A549 (cell line): Measurements from ENCODE around the gene MRPL30. TPM values are rescaled to one million over a fixed set of nuclear protein-coding genes. Genes with fewer than 3 reads are reported as not detected.

Experiments used
- ATAC-seq, 2 experiments: fragments of 200-7000 bp in 1 of 2; fragments of >200 bp in 1 of 2; cut with Nextera tagmentation in 1 of 2; cut with Tn5 transposase in 1 of 2; 3 replicates each; pipeline versions ENCODE4 v1.8.0 to v1.9.1; 2018 to 2020; ENCODE audit warnings: mild to moderate bottlenecking in 1 of 2, moderate library complexity in 1 of 2
- CTCF ChIA-PET: fragments of 300-600 bp; sonication (Branson Sonifier 250); formaldehyde crosslinking; extraction: SDS; loops from one replicate; lab custom pipeline; 2021; ENCODE audit warnings: antibody characterized with exemption, inconsistent platforms; lab: Yijun Ruan, JAX
- POLR2A ChIA-PET: fragments of 350-600 bp; formaldehyde crosslinking; extraction: SDS; loops from one replicate; lab custom pipeline; 2021; ENCODE audit warnings: antibody characterized with exemption, inconsistent platforms; lab: Yijun Ruan, JAX
- DNase-seq, 2 experiments: peaks; one replicate each; pipeline versions ENCODE4 v3.0.0 to v3.0.0-alpha.2; 2011 to 2016; ENCODE audit warnings: low read depth in 1 of 2, low spot score in 1 of 2
- FAIRE-seq: peaks from 2 replicates; lab custom pipeline; 2011; peaks lifted over from hg19 to GRCh38; lab: Jason Lieb, UNC
- H3K27ac ChIP-seq, 2 experiments: fragments of >200 bp; sonication (Bioruptor Twin); formaldehyde crosslinking; 3 replicates each; pipeline ENCODE4 v1.5.1; 2016 to 2017
- H3K4me1 ChIP-seq: fragments of >200 bp; sonication (Bioruptor Twin); formaldehyde crosslinking; 3 replicates; pipeline ENCODE4 v1.6.1; 2016
- H3K4me2 ChIP-seq: fragments of >200 bp; sonication (Bioruptor Twin); formaldehyde crosslinking; 3 replicates; pipeline ENCODE4 v1.6.1; 2016
- H3K4me3 ChIP-seq: fragments of >200 bp; sonication (Bioruptor Twin); formaldehyde crosslinking; 3 replicates; pipeline ENCODE4 v1.5.1; 2016
- H3K9me3 ChIP-seq: fragments of >200 bp; sonication (Bioruptor Twin); formaldehyde crosslinking; 3 replicates; pipeline ENCODE4 v1.6.1; 2016
- ATOH8 ChIP-seq: fragments of 250-450 bp; sonication (Bioruptor Pico); IDR thresholded peaks from 2 replicates; pipeline ENCODE4 v1.5.0; 2020; ENCODE audit warnings: low read depth, mild to moderate bottlenecking, moderate library complexity
- BHLHE40 ChIP-seq: IDR thresholded peaks from 2 replicates; pipeline ENCODE4 v1.6.1; 2012; ENCODE audit warnings: low read depth, low read length, inconsistent platforms
- E2F6 ChIP-seq: IDR thresholded peaks from 2 replicates; pipeline ENCODE4 v1.6.1; 2012; ENCODE audit warnings: low read depth, borderline replicate concordance
- EHMT2 ChIP-seq: fragments of 200-600 bp; sonication (generic); IDR thresholded peaks from 2 replicates; pipeline ENCODE4 v1.6.1; 2016; ENCODE audit warnings: antibody characterized with exemption, low read depth, mild to moderate bottlenecking, moderate library complexity
- FOSL2 ChIP-seq, 2 experiments: fragments of 450-650 bp in 1 of 2; fragments of >200 bp in 1 of 2; sonication (Bioruptor Twin) in 1 of 2; formaldehyde crosslinking; IDR thresholded peaks; 2 replicates each; pipeline versions ENCODE4 v1.5.0 to v1.6.1; 2016 to 2020; ENCODE audit warnings: mild to moderate bottlenecking in 1 of 2, moderate library complexity in 1 of 2
- FOXS1 ChIP-seq: fragments of 250-450 bp; sonication (Bioruptor Pico); IDR thresholded peaks from 2 replicates; pipeline ENCODE4 v1.5.0; 2020; ENCODE audit warnings: mild to moderate bottlenecking, moderate library complexity
- HEYL ChIP-seq: fragments of 250-450 bp; sonication (Bioruptor Pico); IDR thresholded peaks from 2 replicates; pipeline ENCODE4 v1.8.0; 2021; ENCODE audit warnings: mild to moderate bottlenecking, moderate library complexity
- JUNB ChIP-seq: fragments of >200 bp; sonication (Bioruptor Twin); formaldehyde crosslinking; IDR thresholded peaks from 2 replicates; pipeline ENCODE4 v1.6.1; 2016
- MAX ChIP-seq: IDR thresholded peaks from 2 replicates; pipeline ENCODE4 v1.6.1; 2012
- MAZ ChIP-seq: fragments of 150-350 bp; IDR thresholded peaks from 2 replicates; pipeline ENCODE4 v1.6.1; 2014; ENCODE audit warnings: antibody characterized with exemption, low read depth, low read length, borderline replicate concordance
- MYC ChIP-seq: IDR thresholded peaks from 2 replicates; pipeline ENCODE4 v1.6.1; 2012; ENCODE audit warnings: mild to moderate bottlenecking, inconsistent platforms, low read length, improper control_type of control experiment, borderline replicate concordance
- POLR2AphosphoS2 ChIP-seq: conservative IDR thresholded peaks from 2 replicates; pipeline ENCODE4 v1.6.1; 2012; ENCODE audit warnings: low read length, improper control_type of control experiment, inconsistent platforms
- REST ChIP-seq: fragments of 200-600 bp; sonication (generic); IDR thresholded peaks from 2 replicates; pipeline ENCODE4 v1.6.1; 2016; ENCODE audit warnings: antibody characterized with exemption, mild to moderate bottlenecking, moderate library complexity
- RNF2 ChIP-seq: fragments of 200-600 bp; sonication (generic); IDR thresholded peaks from 2 replicates; pipeline ENCODE4 v1.6.1; 2016; ENCODE audit warnings: low read depth, mild to moderate bottlenecking, antibody characterized with exemption, moderate library complexity, borderline replicate concordance
- SMC3 ChIP-seq: fragments of >200 bp; sonication (Bioruptor Twin); formaldehyde crosslinking; IDR thresholded peaks from 3 replicates; pipeline ENCODE4 v1.6.1; 2018; ENCODE audit warnings: inconsistent platforms
- SREBF2 ChIP-seq: fragments of 450-650 bp; IDR thresholded peaks from 2 replicates; pipeline ENCODE4 v1.6.1; 2014; ENCODE audit warnings: mild to moderate bottlenecking, moderate library complexity
- USF2 ChIP-seq: fragments of 450-650 bp; IDR thresholded peaks from 2 replicates; pipeline ENCODE4 v1.6.1; 2014; ENCODE audit warnings: antibody characterized with exemption
- ZC3H11A ChIP-seq: fragments of 450-650 bp; IDR thresholded peaks from 2 replicates; pipeline ENCODE4 v1.6.1; 2014; ENCODE audit warnings: antibody characterized with exemption, mild to moderate bottlenecking
- WGBS: methylation state at CpG from one replicate; pipeline ENCODE4 v1.1.6; 2017; ENCODE audit errors: missing lambda C conversion rate; 5-methylcytosine and 5-hydroxymethylcytosine counted together
- polyA plus RNA-seq, 4 experiments: library from polyadenylated mRNA; depleted of rRNA in 3 of 4; stranded (reverse); fragments of >200 nt; fragmentation: RNase III in 1 of 4; extraction: RNeasy Plus Mini Kit Qiagen cat#74134 plus additional on column Dnase treatment in 1 of 4; gene quantifications; 2 replicates in 3 of 4; 3 replicates in 1 of 4; pipeline ENCODE4 v1.2.3, GENCODE V29; 2011 to 2017

MRPL30 gene
- polyA plus RNA-seq, 2 of the 4 experiments (the other 2 are of a cell fraction): 40.0 to 43.5 TPM

- no peak for FAIRE-seq
- Histone ChIP-seq H3K4me2 (no peak overlapping the region), H3K4me1 (no peaks in the 10 kb centered on the region), H3K9me3 (no peaks in the 10 kb centered on the region), H3K27ac (no peak overlapping the region), H3K4me3 (no peak overlapping the region)
- CTCF ChIA-PET: interaction anchor here (0.8 to 2.6 kb wide), 4 partner anchors 9 to 62 kb away, joined by 3 to 6 read pairs (median 4); no protein-coding TSS in a partner anchor
- POLR2A ChIA-PET: interaction anchor here (1.9 kb wide), 1 partner anchor 11 kb away, joined by 11 read pairs; the partner anchor contains the start of genes LIPT1 and TSGA10
- no peak for ATAC-seq
- no peak for DNase-seq
- TF ChIP-seq ZC3H11A (no peak), POLR2AphosphoS2 (no peak), FOSL2 (IDR thresholded peaks at IDR 0.05) (no peak), FOSL2 (CRISPR knock-in tag; IDR thresholded peaks at IDR 0.05) (no peak), JUNB (no peak), SMC3 (no peak), ATOH8 (CRISPR knock-in tag) (no peak), BHLHE40 (no peak), USF2 (no peak), FOXS1 (CRISPR knock-in tag) (no peak)
- 79% methylated on average over 5 of the region's 5 CpGs for WGBS
These were observed 14.8 kb upstream of the MRPL30 start for GRCh38 chr2:99166218-99166617.

GRCh38 chr2:99169534-99169933, 11.4 kb upstream of the MRPL30 start:
- no peak overlapping the region for H3K4me2 ChIP-seq
- ChIA-PET POLR2A (no interaction called here), CTCF (no interaction called here)
- no peak overlapping the region for H3K4me3 ChIP-seq
- ATAC-seq (no peak), DNase-seq (no peak), FAIRE-seq (no peak)
- TF ChIP-seq MYC (no peak), REST (no peak), SREBF2 (no peak), E2F6 (no peak), MAZ (no peak), EHMT2 (no peak), MAX (no peak), HEYL (CRISPR knock-in tag) (no peak), RNF2 (no peak)
- no peaks in the 10 kb centered on the region for H3K9me3 ChIP-seq
- no peak overlapping the region for H3K27ac ChIP-seq
- H3K4me1 ChIP-seq: no peaks in the 10 kb centered on the region
- WGBS: 74% methylated on average over 1 of the region's 1 CpG
